ENCODE results near the gene RBM46.

- TF ChIP-seq POLR2A (IDR thresholded peaks at IDR 0.05) (no peak), CTCF (IDR thresholded peaks at IDR 0.05) (no peak)
Measured at GRCh38 chr4:154757713-154758112, 23.4 kb upstream of the RBM46 start.

All from testis (tissue), 2 donors.